Neural progenitor cell (in vitro differentiated cells): ENCODE measurements around the gene TFAM.

ENCODE experiments used
- EZH2 ChIP-seq: fragments of 200-600 bp; sonication (generic); IDR thresholded peaks from 2 replicates; pipeline ENCODE4 v1.6.1; 2017; ENCODE audit warnings: antibody characterized with exemption, mild to moderate bottlenecking, moderate library complexity
- TF ChIP-seq, protein P1 (sequence below): fragments of 200-600 bp; sonication (generic); IDR thresholded peaks from 2 replicates; pipeline ENCODE4 v1.5.1; 2017; ENCODE audit warnings: antibody characterized with exemption, mild to moderate bottlenecking

DNA sequence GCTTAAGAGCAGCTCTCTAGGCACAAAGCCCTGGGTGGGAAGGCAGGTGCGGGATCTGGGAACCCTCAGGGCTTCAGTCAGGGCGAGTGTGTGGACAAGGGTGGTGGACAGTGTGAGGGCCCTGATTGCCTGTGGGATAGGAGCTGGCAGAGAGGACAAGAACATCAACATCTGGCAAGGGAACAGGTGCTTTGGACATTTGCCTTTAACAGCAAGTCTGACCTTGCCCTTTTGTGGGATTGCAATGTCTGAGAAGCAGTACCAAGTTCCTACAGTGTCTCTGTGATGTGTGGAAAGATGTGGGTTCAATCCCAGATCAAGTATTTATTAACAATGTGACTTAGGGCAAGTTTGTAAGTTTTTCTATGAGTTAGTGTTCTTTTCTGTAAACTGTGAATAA, 46.7 kb downstream of the TFAM start:
- TF ChIP-seq, protein P1, sequence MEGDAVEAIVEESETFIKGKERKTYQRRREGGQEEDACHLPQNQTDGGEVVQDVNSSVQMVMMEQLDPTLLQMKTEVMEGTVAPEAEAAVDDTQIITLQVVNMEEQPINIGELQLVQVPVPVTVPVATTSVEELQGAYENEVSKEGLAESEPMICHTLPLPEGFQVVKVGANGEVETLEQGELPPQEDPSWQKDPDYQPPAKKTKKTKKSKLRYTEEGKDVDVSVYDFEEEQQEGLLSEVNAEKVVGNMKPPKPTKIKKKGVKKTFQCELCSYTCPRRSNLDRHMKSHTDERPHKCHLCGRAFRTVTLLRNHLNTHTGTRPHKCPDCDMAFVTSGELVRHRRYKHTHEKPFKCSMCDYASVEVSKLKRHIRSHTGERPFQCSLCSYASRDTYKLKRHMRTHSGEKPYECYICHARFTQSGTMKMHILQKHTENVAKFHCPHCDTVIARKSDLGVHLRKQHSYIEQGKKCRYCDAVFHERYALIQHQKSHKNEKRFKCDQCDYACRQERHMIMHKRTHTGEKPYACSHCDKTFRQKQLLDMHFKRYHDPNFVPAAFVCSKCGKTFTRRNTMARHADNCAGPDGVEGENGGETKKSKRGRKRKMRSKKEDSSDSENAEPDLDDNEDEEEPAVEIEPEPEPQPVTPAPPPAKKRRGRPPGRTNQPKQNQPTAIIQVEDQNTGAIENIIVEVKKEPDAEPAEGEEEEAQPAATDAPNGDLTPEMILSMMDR = no peak
- TF ChIP-seq EZH2 = no peak
